HG02870 (cell line): ENCODE measurements around the gene TNXB.
"Not testable (repeated sequence)": the region's sequence is repeated elsewhere in the genome, so short reads cannot be mapped to it uniquely, and the experiment has no call there.

Experiments
- ATAC-seq: cut with Tn5 transposase; IDR thresholded peaks from one replicate; pipeline ENCODE4 v1.9.1; 2021; ENCODE audit warnings: mild to moderate bottlenecking, moderate library complexity; ENCODE audit not compliant: unreplicated experiment

Gene TNXB

GRCh38 chr6:32008616-32009015 is 100.5 kb downstream of the TNXB start:
- not testable (repeated sequence) for ATAC-seq

GRCh38 chr6:32008037-32008436 is 101.1 kb downstream of the TNXB start:
- not testable (repeated sequence) for ATAC-seq

GRCh38 chr6:32007086-32007485 is 102.1 kb downstream of the TNXB start:
- not testable (repeated sequence) for ATAC-seq

- not testable (repeated sequence) for ATAC-seq
Measured at GRCh38 chr6:32005991-32006529, 103.1 kb downstream of the TNXB start.

- ATAC-seq: not testable (repeated sequence)
Measured at GRCh38 chr6:32005538-32005880, 103.6 kb downstream of the TNXB start.

- not testable (repeated sequence) for ATAC-seq
Measured at GRCh38 chr6:32004864-32005537, 104.1 kb downstream of the TNXB start.

- not testable (repeated sequence) for ATAC-seq
Measured at GRCh38 chr6:32004393-32004792, 104.7 kb downstream of the TNXB start.

- ATAC-seq: not testable (repeated sequence)
Measured at GRCh38 chr6:32003301-32003700, 105.8 kb downstream of the TNXB start.

GRCh38 chr6:32002546-32003268 is 106.4 kb downstream of the TNXB start:
- ATAC-seq: not testable (repeated sequence)

- ATAC-seq: not testable (repeated sequence)
Measured at GRCh38 chr6:31996385-31996784, 112.8 kb downstream of the TNXB start.

GRCh38 chr6:31994421-31994820 is 114.7 kb downstream of the TNXB start:
- not testable (repeated sequence) for ATAC-seq
